ENCODE measurements around the gene SMARCAL1.
"Not testable (repeated sequence)": the region's sequence is repeated elsewhere in the genome, so short reads cannot be mapped to it uniquely, and the experiment has no call there.

SMARCAL1 gene

GRCh38 chr2:216503159-216503629 lies 90.9 kb downstream of the SMARCAL1 start:
- no peak for DNase-seq

GRCh38 chr2:216503697-216504375 lies 91.6 kb downstream of the SMARCAL1 start:
- no peak for DNase-seq

- no peak for DNase-seq
Measured at GRCh38 chr2:216504376-216504762, 92.1 kb downstream of the SMARCAL1 start.

- no peak for DNase-seq
Measured at GRCh38 chr2:216505133-216506106, 93.1 kb downstream of the SMARCAL1 start.

- no peak for DNase-seq
Measured at GRCh38 chr2:216507220-216508160, 95.2 kb downstream of the SMARCAL1 start.

- DNase-seq, result no peak
Measured at GRCh38 chr2:216508229-216508628, 95.9 kb downstream of the SMARCAL1 start.

GRCh38 chr2:216516730-216517350 lies 104.6 kb downstream of the SMARCAL1 start:
- peak; percentile 29 for DNase-seq

GRCh38 chr2:216517447-216518225 lies 105.4 kb downstream of the SMARCAL1 start:
- no peak for DNase-seq

GRCh38 chr2:216518566-216519119 lies 106.4 kb downstream of the SMARCAL1 start:
- DNase-seq, result not testable (repeated sequence)

GRCh38 chr2:216519154-216519762 lies 107.0 kb downstream of the SMARCAL1 start:
- DNase-seq, result peak; percentile 45

- no peak for DNase-seq
Measured at GRCh38 chr2:216520112-216520511, 107.8 kb downstream of the SMARCAL1 start.

GRCh38 chr2:216522892-216523502 lies 110.7 kb downstream of the SMARCAL1 start:
- DNase-seq, result no peak

GRCh38 chr2:216525972-216526371 lies 113.7 kb downstream of the SMARCAL1 start:
- DNase-seq, result no peak

GRCh38 chr2:216526939-216527338 lies 114.7 kb downstream of the SMARCAL1 start:
- DNase-seq, result no peak

- DNase-seq, result no peak
Measured at GRCh38 chr2:216527600-216527999, 115.3 kb downstream of the SMARCAL1 start.

- DNase-seq, result no peak
Measured at GRCh38 chr2:216532562-216532961, 120.3 kb downstream of the SMARCAL1 start.
